GM18520 (cell line): ENCODE measurements around the gene TENM3.

ENCODE experiments used
- ATAC-seq: cut with Tn5 transposase; IDR thresholded peaks from one replicate; pipeline ENCODE4 v1.9.1; 2021; ENCODE audit not compliant: unreplicated experiment

TENM3 gene

DNA sequence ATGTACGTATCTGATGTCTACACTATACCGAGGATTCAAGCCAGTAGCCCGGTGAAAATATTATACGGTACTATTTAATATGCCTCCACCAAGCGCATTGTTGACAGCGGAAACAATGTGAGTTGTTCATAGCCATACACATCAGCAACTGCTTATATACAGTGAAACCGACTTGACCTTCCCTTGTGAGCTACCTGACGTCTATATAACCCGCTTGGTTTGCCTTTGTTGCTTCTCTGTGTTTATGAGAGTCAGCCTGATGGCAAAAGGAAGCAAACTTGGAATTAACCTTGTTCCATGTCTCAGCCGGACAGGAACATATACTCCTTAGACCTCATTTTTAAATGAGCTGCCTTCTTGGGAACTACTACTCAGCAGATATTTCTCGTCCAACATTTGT, 462.2 kb downstream of the TENM3 start:
- no peak for ATAC-seq

DNA sequence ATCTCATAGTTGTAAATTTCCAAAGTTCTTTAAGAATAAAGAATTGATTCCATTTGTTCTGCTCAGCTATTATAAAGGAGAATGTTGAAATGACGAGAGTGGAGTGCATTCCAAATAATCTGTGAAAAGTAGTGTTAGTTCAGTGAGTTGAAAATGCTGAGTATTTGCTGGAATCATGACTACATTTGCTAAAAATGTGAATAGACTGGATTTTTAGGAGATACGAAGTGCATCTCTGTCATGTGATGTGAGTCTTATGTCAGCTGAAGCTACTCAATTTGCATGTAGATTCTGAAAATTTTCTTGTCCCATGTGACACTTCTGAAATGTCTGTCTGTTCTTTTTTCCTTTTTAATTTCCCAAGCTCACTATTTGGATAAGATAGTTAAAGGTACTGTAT, 468.0 kb downstream of the TENM3 start:
- ATAC-seq: no peak

DNA sequence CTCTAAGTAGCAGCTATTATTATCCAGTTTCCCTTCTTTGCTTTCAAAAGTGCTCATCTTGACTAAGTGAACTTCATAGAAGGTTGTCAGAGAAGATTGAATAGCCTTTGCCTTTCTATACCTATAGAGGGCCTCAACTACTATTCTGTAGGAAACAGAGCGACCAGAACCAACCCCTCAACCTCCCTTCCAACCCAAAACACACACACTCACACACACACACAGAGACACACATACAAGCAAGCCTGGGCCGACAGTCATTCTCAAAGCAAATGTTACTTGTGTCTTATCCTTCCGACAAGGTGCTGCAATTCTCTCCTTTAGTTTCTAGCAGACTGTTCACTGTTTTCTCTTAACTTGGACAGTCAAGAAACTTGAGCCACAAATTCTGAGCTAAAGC, 472.3 kb downstream of the TENM3 start:
- ATAC-seq: no peak

DNA sequence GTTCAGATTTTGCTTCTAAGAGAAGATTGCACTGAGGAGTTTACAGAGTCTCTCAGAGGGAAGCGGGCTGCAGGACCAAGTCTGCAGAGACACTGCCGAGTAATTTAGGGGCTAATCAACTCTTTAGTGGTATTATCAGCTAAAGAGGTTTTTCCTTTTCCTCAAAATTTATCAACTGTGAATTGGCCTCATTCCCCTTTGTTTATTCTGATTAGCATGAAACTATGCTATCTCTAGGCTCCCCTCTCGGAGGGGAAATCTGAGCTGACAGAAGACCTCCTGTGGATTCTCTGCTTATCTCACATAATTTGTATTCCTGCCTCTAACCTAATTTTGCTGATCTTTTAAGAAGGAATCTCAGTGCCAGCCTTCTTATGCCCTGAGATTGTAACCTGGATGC, 473.0 kb downstream of the TENM3 start:
- ATAC-seq: no peak

DNA sequence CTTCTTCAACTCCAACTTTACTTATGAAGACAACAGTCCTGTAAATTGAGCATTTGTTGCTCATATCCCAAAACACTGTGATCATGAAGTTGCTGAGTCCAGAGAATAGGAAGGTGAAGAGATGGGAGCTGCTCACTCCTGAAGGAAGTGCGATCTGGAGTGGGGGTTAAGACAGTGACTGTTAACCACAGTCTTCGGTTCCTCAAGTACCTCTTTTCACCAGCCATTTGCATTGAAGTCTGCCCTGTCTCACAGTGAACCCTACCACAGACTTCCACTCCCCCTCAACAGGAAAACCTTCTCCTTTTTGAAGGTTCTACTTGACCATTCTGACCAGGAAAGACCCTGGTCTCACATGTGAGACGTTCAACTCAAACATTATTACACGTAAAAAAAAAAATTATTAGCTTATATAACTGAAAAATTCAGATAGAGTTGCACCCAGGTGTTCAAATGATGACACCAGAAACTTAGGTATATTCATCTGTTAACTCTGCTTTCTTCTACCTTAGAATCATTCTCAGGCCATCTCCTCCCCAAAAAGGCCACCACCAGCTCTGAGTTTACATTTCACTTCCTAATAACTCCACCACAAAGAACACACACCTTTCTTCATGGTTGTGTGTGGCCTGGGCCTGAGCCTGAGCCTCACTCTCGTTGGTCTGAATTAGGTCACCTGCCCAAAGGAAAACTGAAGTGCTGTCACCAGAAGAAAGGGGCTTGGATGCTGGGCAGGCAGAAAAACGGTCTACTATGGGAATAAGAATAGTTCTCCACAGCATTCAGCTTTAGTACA, 474.8 kb downstream of the TENM3 start:
- ATAC-seq: no peak

DNA sequence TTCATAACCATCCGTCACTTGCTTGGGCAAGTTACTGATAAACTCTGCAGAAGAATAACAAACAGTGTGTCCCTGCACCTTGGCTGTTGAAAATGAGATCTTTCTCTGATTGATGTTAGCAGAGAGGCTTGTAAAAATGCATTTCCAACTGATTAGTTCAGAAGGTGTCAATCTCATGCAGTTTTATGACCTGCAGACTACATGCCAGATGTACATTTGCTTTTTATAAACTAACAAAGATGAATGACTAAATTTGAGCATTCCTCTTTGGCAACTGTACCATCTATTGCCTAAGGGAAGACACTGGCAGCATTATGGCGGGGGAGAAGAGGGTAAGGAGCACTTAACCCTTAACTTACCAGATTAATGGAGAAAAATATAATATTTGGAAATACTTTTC, 481.2 kb downstream of the TENM3 start:
- no peak for ATAC-seq

DNA sequence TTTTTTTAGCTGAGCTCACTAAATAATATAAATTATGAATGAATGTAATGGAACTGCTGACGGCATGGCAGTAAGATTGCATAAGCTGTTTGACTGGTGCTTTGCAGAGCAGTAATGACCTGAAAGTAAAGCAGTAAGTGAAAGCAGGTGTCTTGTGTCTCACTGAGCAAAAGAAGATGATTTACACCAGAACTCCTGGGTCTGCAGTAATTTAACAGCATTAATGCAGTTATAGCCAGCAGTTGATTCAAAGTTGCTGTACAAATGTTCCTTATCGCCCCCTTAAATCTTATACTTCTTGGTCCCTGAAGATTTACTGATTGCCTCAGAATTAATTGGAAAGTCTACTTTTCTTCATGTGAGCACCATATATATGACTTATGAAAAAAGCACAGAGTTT, 486.3 kb downstream of the TENM3 start:
- ATAC-seq: no peak

DNA sequence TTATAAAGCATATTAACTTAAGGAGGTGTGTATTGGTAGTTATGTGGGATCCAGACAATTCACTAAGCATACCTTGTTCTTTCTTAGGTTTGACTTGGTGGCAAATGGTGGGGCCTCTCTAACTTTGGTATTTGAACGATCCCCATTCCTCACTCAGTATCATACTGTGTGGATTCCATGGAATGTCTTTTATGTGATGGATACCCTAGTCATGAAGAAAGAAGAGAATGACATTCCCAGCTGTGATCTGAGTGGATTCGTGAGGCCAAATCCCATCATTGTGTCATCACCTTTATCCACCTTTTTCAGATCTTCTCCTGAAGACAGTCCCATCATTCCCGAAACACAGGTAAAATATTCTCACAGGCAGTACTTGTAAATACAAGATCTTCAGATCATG, 487.6 kb downstream of the TENM3 start:
- no peak for ATAC-seq

DNA sequence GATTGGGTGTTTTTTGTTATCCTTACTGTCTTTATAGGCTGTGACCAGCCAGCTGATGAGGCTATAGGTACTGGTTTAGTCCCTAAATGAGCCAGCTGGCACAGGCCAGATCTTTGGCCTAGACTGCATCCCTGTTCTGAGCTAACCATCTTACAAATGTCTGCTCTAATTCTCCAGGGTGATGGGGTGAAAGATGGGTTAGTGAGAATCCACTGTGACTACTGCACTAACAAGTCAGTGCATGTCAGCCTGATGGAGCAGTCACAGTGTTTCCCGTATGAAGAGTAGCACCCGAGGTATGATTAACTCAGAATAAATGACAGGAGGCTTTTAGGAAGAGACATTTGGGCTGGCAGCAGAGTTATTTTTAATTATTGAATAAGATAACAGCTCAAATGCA, 493.0 kb downstream of the TENM3 start:
- no peak for ATAC-seq

DNA sequence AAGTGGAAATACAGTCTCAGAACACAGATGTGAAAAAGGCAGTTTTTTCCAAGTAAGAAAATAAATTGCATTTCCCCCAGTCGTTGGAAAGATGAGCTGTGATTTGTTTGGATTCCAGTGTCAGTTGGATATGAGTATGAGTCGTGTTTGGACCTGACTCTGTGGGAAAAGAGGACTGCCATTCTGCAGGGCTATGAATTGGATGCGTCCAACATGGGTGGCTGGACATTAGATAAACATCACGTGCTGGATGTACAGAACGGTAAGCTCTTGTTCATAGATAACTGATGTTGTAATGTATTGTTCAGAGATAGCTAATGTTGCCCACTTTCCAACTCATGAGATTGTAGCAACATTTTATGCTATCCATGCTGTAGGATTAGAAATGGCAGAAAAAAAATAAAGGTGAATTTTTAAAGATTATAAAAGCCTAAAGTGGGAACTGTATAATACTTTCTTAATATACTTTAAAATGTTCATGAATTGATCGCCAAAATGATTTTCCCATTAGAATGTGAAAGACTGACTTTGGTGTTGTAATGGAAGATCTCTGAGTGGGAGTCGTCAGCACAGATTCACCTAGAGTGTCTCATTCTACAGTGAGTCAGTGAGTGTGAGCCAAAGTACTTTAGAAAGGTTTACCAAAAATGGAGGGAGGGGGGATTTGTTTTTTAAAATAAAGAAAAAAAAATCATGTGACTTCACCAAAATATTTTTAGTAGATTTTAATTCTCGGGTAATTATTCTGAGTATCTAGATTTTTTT, 495.3 kb downstream of the TENM3 start:
- no peak for ATAC-seq

DNA sequence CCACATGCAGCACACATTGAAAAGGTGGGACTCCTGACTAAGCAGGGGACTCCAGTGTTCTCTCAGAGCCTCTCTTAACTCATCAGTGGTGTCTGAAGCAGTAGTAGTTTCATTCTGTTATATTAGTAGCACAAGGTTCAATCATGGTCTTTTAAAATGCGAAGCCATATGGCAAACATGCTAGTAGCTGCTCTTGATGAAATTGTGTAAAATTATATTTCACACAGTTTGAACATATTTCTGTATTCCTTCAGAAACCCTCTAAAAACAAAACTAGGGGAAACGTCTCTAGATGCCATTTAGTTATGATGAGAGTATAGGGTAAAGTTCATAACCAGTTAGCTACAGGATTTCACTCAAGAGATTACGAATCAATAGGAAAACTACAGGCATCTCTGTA, 497.1 kb downstream of the TENM3 start:
- no peak for ATAC-seq

DNA sequence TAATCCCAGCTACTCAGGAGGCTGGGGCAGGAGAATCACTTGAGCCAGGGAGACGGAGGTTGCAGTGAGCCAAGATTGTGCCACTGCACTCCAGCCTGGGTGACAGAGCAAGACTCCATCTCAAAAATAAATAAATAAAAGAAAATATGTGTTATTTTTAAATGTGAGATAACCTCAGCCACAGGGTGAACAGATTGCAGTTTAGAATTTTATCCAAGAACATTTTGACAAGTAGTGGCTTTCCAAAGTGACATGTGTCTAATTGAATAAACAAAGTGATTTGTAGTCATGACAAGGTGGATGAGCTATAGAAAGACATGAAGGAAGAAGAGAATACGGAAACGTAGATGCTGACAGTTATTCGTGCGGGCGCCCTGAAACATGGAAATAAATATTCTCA, 497.9 kb downstream of the TENM3 start:
- ATAC-seq: no peak

DNA sequence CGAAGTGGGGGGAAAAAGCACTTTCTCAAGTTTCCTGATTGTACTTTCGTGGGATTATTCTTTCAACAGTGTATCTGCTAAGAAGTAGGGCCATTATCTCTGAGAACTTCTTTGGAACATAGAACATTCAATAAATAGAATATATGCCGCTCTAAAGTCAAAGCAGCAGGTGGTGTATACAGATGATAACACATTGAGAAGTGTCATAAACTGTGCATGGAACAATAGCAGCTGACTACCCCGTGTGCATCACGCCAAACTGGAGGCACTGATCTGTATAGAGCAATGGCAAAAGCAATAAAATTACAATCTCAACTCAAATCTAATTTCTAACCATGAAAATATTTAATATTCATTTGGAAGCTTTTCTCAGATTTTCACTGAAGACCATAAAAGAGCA, 498.7 kb downstream of the TENM3 start:
- ATAC-seq: no peak

DNA sequence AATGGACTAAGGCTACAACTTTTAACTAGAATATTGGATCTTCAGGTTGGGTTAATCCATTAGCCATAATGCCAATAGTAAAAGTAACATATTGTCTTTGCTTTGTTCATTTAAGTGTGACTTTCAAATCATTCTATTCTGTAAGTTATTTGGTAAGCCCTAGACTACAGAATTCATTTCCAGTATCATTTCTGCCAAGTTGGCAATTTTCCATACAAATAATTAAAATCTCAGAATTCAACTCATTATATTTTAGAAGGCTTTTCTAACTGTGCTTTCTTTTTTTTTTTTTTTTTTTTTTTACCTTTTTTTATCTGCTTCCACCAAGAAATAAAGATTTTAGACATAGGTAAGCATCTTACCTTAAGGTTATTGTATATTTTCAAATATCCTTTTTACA, 500.6 kb downstream of the TENM3 start:
- no peak for ATAC-seq

DNA sequence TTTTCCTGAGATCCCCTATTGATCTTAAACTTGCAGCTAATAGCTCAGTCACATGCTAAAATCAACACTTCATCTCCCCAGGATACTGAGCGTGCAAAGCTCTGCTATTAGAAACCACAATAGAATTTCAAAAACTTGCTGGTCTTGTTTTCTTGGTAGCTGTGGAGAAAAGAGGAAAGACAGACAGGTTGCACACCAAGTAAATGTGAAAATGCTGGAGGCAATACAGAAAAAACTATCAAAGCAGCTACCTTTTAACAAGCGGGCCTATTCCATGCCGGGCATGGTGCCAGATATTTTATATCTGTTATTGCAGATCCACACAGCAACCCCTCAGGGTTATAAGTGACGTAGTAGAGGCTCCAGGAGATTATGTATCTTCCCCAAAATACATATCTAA, 502.0 kb downstream of the TENM3 start:
- no peak for ATAC-seq

DNA sequence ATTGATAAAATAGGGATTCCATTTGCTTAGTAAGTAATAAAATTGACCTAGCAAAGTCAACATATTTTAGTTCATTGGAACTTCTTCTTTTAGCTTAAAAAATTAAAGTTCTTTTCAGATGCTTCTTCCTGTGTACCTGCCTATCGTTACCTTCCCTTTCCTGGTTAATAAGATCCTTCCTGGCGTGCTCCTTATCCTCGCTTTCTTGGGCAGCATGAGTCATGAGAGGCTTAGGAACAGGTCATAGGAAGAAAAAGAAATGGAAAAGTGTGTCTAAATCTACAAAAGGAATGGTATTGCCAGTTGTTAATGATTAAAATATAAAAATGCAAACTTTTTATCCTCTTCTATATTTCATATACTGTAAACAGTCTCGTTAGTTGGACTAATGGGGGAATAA, 503.7 kb downstream of the TENM3 start:
- no peak for ATAC-seq

DNA sequence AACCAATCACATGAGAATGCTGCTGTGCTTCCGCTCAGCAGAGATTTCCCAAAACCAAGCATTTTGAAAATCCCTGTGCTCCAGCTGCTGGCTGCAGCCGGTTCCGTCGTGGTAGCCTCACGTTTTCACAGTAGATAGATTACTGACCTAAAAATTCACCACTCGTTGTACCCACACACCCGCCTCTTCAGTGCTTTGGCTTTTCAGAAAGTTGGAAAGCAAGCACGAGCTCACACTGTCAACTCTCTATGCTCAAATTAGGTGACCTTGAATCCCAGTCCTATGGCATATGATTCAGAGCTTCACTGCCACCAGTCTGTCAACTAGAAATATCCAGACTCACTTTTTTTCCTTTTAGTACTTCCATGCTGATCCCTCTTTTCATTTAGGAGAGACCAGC, 505.1 kb downstream of the TENM3 start:
- ATAC-seq: no peak

DNA sequence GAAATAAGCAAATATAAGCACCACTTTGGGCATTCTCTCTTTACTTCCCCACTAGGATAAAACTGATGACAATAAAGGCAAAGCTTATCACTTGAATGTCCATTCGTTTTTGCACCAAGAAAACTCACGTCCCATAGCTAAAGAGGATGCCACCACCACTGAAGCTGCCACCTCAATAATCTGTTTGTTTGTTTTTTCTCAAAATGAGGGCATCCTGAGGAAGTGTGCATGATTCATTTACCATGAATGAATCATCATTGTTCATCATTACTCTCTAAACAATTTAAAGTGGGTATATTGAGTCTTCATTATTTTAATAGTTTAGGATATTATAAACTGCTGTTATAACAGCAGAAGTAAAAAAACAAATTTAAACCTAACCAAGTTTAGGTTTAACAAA, 505.7 kb downstream of the TENM3 start:
- ATAC-seq: no peak

DNA sequence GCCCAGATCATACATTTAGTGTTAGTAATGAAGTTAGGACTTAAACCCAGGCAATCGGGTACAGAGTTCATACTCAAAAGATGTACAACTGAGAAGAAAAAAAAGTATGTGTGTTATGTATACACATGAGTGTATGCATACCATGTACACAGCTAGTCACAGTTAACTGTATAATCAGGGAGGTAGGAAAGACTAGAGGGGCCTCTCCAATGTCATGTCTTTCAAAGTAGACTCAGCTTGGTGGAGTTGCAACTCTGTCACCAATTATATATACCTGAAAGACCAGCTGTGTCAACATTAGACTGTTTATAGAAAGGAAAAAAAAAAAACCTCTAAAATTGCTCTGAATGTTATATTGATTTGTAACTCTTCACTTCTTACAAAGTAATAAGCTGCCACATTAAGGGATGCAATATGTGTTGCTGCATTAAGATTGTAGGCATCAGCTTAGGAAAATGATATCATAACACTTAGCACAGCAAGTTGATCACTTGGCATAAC, 506.5 kb downstream of the TENM3 start:
- no peak for ATAC-seq

DNA sequence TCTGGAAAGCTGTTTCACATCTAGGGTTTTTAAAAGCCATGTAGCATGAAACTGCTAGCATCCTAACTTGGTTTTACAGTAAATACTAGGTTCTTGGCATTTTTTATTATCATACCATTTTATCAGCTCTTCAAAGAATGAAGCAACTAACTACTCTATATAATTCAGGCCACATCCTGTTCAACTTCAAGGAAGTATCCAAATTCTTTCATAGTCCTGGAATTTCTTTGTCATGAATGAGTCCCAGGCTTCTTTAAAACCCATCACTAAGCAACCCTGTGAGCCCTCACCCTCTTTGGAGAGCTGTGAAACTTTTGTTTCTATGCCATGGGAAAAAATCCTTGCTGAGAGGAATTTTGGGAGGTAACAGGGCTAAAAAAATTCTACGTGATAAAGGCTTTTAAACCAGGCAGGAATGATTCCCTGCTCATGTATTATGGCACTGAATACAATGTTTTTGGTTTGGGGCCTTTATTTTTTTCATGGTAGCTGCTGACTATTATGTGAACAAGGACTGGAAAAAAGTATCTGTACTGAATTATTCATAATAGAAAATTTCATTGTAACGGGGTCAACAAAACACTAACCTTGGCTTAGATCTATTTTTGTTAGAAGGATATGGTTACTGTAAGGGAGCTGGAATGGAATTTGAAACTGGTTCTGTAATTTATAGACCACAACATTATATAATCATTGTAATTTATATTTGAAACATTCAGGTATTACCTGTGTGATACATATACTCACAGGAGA, 509.1 kb downstream of the TENM3 start:
- ATAC-seq: no peak

DNA sequence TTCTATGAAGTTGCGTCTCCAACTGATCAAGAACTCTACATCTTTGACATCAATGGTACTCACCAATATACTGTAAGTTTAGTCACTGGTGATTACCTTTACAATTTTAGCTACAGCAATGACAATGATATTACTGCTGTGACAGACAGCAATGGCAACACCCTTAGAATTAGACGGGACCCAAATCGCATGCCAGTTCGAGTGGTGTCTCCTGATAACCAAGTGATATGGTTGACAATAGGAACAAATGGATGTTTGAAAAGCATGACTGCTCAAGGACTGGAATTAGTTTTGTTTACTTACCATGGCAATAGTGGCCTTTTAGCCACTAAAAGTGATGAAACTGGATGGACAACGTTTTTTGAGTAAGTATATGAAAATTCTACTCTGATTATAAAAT, 511.7 kb downstream of the TENM3 start:
- ATAC-seq: no peak
